ENCODE data around the gene GNLY. TPM values are rescaled to one million over a fixed set of nuclear protein-coding genes. Genes with fewer than 3 reads are reported as not detected.
A peak's percentile ranks its signal among the peaks of the same experiment; 100 is the strongest.
"Not testable (repeated sequence)": the region's sequence is repeated elsewhere in the genome, so short reads cannot be mapped to it uniquely, and the experiment has no call there.

GNLY gene
- total and polyA plus RNA-seq, 10 donors: 13.1 to 87.8 (median 35.2) TPM

DNA sequence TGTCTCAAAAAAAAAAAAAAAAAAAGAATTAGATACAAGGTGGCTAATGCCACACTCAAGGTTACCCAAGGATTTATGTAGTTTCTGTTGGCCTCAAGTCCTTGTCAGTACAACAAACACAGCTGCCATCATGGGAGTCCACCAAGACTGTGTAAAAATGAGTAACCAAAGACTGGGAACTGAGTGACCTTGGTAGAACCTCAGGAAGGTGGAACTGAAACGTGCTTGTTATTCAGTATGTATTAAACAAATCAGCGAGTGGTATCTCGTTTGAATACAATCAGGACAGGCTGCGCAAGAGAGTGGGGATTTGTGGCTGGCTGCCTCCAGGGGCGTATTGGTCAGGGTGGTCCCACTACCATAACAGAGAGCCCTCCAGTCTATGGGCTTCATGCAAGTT is 24.6 kb upstream of the GNLY start:
- no peak overlapping the region for H3K27ac ChIP-seq
- TF ChIP-seq, protein P1, sequence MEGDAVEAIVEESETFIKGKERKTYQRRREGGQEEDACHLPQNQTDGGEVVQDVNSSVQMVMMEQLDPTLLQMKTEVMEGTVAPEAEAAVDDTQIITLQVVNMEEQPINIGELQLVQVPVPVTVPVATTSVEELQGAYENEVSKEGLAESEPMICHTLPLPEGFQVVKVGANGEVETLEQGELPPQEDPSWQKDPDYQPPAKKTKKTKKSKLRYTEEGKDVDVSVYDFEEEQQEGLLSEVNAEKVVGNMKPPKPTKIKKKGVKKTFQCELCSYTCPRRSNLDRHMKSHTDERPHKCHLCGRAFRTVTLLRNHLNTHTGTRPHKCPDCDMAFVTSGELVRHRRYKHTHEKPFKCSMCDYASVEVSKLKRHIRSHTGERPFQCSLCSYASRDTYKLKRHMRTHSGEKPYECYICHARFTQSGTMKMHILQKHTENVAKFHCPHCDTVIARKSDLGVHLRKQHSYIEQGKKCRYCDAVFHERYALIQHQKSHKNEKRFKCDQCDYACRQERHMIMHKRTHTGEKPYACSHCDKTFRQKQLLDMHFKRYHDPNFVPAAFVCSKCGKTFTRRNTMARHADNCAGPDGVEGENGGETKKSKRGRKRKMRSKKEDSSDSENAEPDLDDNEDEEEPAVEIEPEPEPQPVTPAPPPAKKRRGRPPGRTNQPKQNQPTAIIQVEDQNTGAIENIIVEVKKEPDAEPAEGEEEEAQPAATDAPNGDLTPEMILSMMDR (IDR thresholded peaks at IDR 0.05 in 8 of 11, conservative IDR thresholded peaks at IDR 0.05 in 3 of 11): no peak
- no peak for TF ChIP-seq POLR2AphosphoS5 (IDR thresholded peaks at IDR 0.05)
- TF ChIP-seq POLR2A (IDR thresholded peaks at IDR 0.05): no peak
- no peak for DNase-seq
- no peak overlapping the region for H3K4me3 ChIP-seq
- 39 to 68% (median 59%) methylated on average over 5 of the region's 5 CpGs for WGBS, 5 donors
- H3K36me3 ChIP-seq: no peaks in the 10 kb centered on the region
- no peaks in the 10 kb centered on the region for H3K27me3 ChIP-seq (replicated peaks in 1 of 7)
- peaks cover 0 to 41% (median 15%) of the 10 kb centered on the region in 6 donors for H3K4me1 ChIP-seq
- intact Hi-C loops (cut with DNase I; ENCODE audit: low total_unique reads): no loop called here
- H3K9me3 ChIP-seq: no peaks in the 10 kb centered on the region

DNA sequence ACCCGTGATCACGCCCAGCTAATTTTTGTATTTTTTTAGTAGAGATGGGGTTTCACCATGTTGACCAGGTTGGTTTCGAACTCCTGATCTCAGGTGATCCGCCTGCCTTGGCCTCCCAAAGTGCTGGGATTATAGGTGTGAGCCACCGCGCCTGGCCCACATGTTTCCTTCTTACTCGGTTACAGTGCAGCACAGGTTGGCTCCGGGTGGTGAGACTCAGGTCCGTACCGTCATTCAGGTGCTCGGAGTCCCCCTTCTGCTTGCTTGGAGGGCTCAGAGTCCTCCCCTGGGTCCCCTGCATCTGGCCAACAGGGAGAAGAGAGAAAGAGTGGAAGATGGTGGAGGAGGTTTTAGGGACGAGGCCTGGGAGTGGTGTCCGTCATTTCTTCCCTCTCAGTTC is 23.7 kb upstream of the GNLY start:
- peaks cover 0 to 46% (median 15%) of the 10 kb centered on the region in 6 donors for H3K4me1 ChIP-seq
- H3K27me3 ChIP-seq (replicated peaks in 1 of 7); DNase-seq; H3K4me3 ChIP-seq; H3K36me3 ChIP-seq; H3K27ac ChIP-seq; H3K9me3 ChIP-seq; intact Hi-C loops (cut with DNase I; ENCODE audit: low total_unique reads): not testable (repeated sequence)
- 77 to 91% (median 90%) methylated on average over 13 of the region's 13 CpGs for WGBS, 5 donors

DNA sequence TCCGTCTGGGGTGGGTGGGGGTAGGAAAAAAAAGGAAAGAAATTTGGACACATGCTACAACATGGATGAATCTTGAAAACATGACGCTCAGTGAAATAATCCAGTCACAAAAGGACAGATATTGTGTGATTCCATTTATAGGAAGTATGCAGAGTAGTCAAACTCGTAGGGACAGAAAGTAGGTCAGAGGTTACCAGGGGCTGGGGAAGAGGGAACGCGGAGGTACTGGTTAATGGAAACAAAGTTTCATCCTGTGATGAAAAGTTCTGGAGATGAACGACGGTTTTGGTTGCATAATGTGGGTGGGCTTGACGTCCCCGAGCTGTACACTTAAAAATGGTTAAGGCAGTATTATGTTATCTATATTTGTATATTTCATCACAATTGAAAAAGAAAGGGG is 21.7 kb upstream of the GNLY start:
- 39 to 75% (median 54%) methylated on average over 9 of the region's 9 CpGs for WGBS, 5 donors
- intact Hi-C loops (cut with DNase I; ENCODE audit: low total_unique reads): no loop called here
- no peaks in the 10 kb centered on the region for H3K9me3 ChIP-seq
- H3K4me3 ChIP-seq: no peak overlapping the region
- TF ChIP-seq POLR2A (IDR thresholded peaks at IDR 0.05) (no peak), POLR2AphosphoS5 (IDR thresholded peaks at IDR 0.05) (no peak)
- TF ChIP-seq, protein P1 (IDR thresholded peaks at IDR 0.05 in 8 of 11, conservative IDR thresholded peaks at IDR 0.05 in 3 of 11): no peak
- peak overlapping the region in 4 of 8 donors; percentile 6 to 70 (median 50) for H3K27ac ChIP-seq
- H3K36me3 ChIP-seq: no peaks in the 10 kb centered on the region
- no peak for DNase-seq
- peaks cover 0 to 46% (median 15%) of the 10 kb centered on the region in 6 donors for H3K4me1 ChIP-seq
- H3K27me3 ChIP-seq (replicated peaks in 1 of 7): no peaks in the 10 kb centered on the region

DNA sequence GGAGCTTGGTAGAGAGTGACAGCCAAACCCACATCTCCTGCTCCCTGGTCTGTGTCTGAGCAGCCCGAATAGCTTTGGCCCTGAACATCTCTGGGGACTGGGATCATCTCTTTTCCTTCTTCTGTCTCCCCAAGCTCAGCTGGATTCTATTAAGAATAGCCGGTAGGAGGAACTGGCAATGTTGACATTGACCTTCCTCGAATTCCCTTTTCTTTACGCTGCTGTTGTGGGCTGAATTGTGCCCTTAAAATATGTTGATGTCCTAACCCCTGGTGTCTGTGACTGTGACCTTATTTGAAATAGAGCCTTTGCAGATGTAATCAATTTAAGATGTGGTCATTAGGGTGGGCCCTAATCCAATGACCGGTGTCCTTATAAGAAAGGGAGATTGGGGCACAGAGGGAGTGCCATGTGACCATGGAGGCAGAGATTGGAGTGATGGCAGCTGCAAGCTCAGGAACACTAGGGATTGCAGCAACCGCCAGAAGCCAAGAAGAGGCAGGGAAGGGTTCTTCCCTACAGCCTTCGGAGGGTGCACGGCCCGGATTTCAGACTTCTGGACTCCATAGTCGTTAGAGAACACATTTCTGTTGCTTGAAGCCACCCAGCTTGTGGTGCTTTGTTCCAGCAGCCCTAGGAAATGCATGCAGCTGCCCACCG is 20.3 kb upstream of the GNLY start:
- Histone ChIP-seq H3K27me3 (replicated peaks in 1 of 7) (peaks cover 0 to 3% (median 0%) of the 10 kb centered on the region in 7 donors), H3K27ac (peak overlapping the region in 3 of 8 donors; percentile 42 to 70 (median 51)), H3K4me1 (peaks cover 0 to 50% (median 14%) of the 10 kb centered on the region in 6 donors), H3K36me3 (no peaks in the 10 kb centered on the region), H3K9me3 (no peaks in the 10 kb centered on the region), H3K4me3 (no peak overlapping the region)
- 73 to 89% (median 78%) methylated on average over 11 of the region's 11 CpGs for WGBS, 5 donors
- intact Hi-C loops (cut with DNase I; ENCODE audit: low total_unique reads): no loop called here
- no peak for DNase-seq
- TF ChIP-seq POLR2A (IDR thresholded peaks at IDR 0.05) (no peak), POLR2AphosphoS5 (IDR thresholded peaks at IDR 0.05) (no peak)
- TF ChIP-seq, protein P1 (IDR thresholded peaks at IDR 0.05 in 8 of 11, conservative IDR thresholded peaks at IDR 0.05 in 3 of 11): no peak

Data from spleen (tissue), 11 donors.